HG02981 (cell line): ENCODE data around the gene KIF22.
"Not testable (repeated sequence)": the region's sequence is repeated elsewhere in the genome, so short reads cannot be mapped to it uniquely, and the experiment has no call there.

Source experiments
- ATAC-seq: cut with Tn5 transposase; IDR thresholded peaks from one replicate; pipeline ENCODE4 v1.9.1; 2021; ENCODE audit warnings: mild to moderate bottlenecking, moderate library complexity; ENCODE audit not compliant: unreplicated experiment

Gene KIF22

DNA sequence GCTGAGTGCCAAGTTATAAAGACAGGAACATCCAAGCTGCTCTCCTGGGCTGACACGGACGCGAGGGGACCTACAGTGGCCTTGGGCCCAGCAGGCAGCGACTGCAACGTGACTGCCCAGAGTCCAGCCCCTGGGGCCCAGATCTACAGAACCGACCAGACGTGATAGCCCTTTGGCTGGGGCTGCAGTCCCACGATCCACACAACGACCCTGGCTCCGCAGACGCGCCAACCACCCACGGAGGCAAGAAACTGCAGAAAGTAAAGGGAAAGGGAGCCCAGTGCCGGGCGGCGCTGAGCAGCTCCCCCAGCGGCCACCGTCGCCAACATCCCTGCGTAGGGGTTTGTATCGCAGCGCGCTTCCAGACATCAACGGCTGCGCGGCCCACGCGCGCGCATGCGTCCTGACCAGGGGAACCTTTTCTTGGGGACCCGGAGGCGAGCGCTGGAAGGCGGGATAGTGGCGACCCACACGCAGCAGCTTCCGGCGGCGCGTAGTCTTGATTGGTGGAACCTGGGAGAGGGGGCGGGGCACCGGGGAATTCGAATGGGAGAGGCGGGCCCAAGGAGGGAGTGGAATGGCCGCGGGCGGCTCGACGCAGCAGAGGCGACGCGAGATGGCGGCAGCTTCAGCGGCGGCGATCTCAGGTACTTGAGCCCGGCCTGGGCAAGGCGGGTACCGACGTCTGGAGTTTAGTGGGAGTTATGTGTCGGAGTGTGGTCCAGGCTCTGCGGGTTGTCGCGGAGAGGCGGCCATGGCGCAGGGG, at the start of gene KIF22:
Gene KIF22 (plus strand): TSS at position 569 of the 766 bp plus-strand sequence. CDS start 9 bp downstream, at position 578.
- peak; percentile 92 for ATAC-seq

DNA sequence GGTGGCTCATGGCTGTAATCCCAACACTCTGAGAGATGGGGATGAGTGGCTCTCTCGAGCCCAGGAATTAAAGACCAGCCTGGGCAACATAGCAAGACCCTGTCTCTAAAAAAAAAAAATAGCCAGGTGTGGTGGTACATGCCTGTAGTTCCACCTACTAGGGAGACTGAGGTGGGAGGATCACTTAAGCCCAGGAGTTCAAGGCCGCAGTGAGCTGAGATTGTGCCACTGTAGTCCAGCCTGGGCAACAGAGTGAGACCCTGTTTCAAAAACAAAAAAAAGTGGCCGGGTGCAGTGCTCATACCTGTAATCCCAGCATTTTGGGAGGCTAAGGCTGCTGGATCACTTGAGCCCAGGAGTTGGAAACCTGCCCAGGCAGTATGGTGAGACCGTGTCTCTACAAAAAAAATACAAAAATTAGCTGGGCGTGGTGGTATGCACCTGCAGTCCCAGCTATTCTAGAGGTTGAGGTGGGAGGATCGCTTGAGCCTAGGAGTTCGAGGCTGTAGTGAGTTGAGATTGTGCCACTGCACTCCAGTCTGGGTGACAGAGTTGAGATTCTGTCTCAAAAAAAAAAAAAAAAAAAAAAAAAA, 47.8 kb upstream of the KIF22 start:
- no peak for ATAC-seq

DNA sequence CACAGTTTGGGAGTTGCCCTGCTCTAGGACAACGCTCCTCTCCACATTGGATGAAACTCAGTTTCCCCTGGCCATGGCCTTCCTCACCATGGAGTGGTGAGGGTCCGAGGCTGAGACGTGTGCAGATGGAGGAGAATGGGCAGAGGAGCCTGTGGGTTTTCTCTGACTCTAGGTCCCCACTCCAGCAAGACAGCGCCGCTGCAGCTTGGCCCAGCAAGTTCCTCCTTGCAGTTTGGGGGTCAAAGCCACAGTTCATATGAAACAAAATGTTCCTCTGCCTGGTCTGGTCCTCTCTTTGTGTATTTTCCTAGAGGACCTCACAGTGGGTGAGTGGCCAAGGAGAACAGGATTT, 47.1 kb upstream of the KIF22 start:
- ATAC-seq, result no peak

DNA sequence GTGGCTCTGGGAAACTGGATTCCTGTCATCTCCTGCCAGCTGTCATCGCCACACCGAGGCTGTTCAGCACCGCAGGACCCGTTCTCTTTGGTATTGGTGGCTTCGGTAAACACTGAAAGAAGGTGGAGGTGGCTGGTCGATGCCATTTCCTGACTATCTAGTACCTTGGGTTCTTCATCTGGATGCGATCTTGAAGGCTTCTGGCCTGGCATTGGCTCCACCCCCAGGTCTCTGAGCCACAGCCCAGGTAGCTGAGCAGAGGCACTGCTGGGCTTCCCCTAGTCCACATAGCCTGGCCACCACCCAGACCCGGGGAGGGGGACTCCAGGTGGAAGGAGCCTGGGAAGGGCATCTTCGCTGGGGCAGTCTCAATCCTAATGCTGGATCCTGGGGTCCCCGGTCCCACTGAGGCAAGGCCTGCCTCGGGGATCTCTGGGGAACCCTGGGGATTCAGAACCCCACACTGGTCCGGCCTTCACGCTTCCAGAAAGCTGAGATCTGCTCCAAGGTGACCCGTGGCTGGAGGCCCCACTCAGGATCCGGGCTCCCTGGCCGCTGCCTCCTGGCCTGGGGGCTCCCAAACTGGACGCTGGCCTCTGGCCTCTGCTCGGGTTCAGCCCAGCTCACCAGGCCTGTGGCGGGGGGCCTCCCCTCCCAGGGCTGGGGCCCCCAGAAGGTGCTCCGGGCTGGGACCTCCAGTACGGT, 46.6 kb upstream of the KIF22 start:
- no peak for ATAC-seq

DNA sequence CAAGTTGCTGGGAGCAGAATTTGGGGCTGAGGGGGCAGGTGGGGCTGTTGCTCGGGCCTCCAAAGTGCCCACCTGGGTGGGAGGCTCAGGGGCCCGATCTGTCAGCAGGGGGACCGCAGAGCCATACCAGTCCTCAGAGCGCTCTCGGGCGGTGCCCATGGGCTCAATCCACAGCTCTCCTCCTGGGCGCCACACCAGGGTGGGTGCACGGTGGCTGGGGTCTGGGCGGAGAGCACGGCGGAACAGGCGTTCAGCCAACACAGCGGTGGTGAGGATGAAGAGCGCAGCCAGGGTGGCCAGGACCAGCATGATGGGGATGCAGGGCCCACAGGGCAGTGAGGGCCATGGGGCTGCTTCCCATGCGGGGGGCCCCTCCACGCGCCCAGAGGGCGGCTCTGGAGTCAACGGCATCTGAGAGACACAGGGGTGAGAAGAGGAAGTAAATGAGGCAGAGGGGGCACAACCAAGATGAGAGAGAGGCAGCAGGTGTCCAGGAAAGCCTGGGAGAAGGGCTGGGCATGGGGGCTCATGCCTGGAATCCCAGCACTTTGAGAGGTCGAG, 45.9 kb upstream of the KIF22 start:
- no peak for ATAC-seq

DNA sequence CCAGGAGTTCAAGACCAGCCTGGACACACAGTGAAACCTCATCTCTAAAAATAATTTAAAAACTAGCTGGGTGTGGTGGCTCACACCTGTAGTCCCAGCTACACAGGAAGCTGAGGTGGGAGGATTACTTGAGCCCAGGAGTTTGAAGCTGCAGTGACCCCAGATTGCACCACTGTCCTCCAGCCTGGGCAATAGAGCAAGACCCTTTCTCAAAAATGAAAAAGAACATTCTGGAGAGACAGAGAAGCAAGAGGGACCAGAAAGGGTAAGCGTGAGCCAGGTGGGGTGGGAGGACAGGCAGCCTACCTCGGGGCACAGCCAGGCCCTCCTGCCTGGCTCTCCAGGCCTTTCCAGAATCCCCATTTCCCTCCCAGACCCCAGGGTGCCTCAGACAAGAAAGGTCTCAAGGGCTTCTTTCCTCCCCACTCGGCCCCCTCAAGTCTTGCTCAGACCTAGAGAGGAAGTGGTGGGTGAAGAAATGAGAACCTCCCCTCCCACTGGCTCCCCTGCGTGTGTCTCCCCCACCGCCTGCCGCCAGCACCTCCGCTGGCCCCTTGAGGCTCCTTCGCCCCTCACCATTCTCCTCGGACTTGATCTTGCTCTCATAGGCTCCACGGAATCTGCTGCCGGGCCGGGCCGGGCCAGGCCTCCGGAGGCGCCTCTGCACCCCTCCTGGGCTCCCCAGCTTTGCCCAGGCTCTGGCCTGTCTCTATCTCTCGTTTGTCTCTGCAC, 45.3 kb upstream of the KIF22 start:
- ATAC-seq, result peak; percentile 37

DNA sequence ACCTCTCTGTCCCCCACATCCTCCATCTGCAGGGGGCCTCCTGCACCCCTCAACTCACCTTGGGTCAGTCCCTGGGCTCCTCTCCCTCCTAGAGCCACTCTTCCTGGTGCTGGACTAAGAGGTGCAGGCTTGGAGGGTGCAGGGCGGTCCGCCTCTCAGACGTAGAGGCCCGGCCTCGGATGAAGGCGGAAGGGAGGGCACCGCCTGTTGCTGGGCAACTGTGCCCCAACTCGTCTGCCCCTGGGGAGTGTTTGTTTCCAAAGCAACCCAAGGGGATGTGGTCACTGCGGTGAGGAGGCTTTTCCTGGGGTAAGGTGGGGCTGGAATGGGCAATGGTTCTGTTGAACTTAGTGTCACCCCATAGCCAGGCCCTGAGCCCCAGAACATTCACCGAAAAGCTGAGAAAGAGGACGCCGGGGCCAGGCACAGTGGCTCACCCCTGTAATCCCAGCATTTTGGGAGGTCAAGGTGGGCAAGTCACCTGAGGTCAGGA, 44.7 kb upstream of the KIF22 start, which contains the start of gene C16orf54:
Gene C16orf54 (minus strand): TSS at position 138 of the 493 bp plus-strand sequence. CDS start 1,039 bp downstream, outside the sequence.
- ATAC-seq, result peak; percentile 72

DNA sequence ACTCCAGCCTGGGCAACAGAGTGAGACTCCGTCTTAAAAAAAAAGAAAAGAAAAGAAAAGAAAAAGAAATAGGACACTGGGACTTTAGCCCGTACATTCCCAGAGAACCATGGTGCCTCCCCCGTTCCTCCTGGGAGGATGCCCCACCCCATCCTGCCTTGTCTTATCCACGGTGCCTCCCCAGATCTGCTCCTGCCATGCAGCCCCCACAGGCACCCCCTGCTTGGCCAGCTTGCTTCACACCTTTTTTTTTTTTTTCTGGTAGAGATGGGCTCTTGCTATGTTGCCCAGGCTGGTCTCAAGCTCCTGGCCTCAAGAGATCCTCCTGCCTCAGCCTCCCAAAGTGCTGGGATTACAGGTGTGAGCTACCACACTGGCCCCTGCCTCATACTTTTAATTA, 44.0 kb upstream of the KIF22 start:
- ATAC-seq, result not testable (repeated sequence)

DNA sequence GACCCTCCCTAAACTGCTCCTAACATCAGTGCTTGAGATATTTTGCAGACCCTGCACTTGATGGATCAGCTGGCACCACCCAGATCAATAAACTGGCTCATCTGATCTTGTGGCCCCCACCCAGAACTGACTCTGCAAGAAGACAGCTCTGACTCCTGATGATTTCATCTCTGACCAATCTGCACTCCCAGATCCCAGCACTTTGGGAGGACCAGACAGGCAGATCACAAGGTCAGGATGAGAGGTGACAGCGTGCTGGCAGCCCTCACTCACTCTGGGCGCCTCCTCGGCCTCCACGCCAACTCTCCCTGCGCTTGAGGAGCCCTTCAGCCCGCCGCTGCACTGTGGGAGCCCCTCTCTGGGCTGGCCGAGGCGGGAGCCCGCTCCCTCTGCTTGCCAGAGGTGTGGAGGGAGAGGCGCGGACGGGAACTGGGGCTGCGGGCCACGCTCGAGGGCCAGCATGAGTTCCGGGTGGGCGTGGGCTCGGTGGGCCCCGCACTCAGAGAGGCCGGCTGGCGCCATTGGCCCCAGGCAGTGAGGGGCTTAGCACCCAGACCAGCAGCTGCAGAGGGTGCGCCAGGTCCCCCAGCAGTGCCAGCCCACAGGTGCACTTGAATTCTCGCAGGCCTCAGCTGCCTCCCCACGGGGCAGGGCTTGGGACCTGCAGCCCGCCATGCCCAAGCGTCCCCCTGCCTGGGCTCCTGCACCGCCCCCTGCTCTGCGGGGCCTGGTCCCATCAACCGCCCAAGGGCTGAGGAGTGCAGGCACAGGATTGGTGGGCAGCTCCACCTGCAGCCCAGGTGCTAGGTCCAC, 42.4 kb upstream of the KIF22 start:
- no peak for ATAC-seq

DNA sequence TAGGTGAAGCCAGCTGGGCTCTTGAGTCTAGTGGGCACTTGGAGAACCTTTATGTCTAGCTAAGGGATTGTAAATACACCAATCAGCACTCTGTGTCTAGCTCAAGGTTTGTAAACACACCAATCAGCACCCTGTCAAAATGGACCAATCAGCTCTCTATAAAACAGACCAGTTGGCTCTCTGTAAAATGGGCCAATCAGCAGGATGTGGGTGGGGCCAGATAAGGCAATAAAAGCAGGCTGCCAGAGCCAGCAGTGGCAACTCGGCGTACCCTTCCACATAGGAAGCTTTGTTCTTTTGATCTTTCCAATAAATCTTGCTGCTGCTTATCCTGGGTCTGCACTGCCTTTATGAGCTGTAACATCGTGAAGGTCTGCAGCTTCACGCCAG, 41.8 kb upstream of the KIF22 start:
- ATAC-seq, result not testable (repeated sequence)

DNA sequence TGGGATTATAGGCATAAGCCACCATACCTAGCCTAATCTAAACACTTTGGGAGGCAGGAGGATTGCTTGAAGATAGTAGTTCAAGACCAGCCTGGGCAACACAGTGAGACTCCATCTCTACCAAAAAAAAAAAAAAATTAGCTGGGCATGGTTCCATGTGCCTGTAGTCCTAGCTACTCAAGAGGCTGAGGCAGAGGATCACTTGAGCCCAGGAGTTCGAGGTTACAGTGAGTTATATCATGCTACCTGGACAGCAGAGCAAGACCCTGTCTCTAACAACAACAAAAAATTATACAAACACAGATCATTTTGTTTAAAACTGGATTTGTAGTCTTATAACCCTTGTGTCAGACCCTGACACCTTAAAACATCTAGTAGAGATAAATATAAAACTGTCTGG, 37.0 kb upstream of the KIF22 start:
- ATAC-seq, result no peak

DNA sequence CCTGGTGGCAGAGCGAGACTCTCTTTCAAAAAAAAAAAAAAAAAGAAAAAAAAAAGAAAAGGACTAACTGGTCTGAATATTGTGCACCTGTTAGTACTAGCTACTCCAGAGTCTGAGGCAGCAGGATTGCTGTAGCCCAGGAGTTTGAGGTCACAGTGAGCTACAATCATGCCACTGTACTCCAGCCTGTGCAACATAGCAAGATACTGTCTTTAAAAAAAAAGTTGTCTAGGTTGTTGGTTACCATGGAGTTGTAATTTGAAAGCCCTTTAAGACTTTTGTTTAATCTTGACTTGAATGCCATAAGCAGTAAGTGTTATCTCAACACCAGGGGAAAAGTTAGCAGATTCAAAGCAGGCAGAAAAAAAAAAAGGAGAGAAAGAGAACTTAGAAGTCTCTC, 33.9 kb upstream of the KIF22 start:
- no peak for ATAC-seq

DNA sequence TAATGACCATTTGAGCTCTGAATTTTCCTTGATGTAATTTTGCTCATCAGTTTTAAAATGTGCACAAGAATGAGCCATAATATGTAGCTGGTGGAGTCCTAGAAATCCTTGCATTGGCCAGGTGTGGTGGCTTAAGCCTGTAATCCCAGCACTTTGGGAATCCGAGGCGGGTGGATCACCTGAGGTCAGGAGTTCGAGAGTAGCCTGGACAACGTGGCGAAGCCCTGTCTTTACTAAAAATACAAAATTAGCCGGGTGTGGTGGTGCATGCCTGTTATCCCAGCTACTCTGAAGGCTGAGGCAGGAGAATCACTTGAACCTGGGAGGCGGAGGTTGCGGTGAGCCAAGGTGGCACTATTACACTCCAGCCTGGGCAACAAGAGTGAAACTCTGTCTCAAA, 33.5 kb upstream of the KIF22 start:
- ATAC-seq, result not testable (repeated sequence)

DNA sequence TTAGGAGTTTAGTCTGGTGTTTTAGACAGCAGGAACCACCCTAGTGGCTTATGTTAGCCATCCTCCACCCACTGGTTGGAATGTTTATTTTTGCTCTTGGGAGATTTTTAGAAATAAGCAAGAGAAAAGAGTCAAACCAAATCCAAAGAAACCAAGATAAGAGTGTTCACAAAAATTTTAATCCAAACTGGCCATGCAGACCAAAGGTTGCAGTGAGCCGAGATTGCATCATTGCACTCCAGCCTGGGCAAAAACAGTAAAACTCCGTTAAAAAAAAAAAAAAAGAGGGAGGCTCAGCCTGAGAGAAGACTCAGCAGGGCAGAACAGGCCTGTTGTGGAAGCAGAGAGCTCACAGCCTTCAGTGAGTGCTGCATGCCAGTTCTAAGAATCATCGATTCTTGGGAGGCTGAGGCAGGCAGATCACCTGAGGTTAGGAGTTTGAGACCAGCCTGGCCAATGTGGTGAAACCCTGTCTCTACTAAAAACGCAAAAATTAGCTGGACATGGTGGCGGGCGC, 32.5 kb upstream of the KIF22 start:
- ATAC-seq, result no peak

DNA sequence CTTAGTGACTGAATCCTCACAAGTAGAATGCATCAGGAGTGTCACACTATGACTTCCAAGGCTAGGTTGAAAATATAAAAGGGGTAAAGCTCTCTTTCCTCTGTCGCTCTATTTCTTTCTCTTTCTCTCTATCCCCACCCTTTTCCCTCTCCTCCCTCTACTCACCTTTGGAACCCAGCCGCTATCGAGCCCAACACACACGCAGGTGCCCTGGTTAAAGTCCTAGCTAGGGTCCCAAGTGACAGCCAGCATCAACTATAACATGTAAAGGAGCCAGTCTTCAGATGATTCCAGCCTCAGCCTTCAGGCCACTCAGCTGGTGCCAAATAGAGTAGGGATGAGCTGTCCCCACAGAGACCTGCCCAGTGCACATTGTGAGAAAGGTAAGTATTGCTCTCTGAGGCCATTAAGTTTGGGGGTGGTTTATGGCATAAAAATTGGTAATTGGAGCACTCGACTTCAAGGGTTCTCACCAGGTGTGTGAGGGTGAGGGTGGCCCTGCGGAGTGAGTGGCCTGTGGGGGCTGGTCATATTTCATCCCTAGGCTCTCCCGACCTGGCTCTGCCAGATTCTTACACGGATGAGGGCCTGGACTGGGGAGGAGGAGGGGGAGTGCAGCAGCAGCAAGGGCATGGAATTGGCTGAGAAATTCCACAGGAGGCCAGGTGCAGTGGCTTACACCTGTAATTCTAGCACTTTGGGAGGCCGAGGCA, 29.8 kb upstream of the KIF22 start:
- ATAC-seq, result no peak

DNA sequence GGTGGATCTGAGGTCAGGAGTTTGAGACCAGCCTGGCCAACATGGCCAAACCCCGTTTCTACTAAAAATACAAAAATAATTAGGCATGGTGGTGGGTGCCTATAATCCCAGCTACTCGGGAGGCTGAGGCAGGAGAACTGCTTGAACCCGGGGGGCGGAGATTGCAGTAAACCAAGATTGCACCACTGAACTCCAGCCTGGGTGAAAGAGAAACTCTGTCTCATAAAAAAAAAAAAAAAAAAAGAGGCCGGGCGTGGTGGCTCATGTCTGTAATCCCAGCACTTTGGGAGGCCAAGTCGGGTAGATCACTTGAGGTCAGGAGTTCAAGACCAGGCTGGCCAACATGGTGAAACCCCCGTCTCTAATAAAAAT, 29.3 kb upstream of the KIF22 start:
- ATAC-seq, result not testable (repeated sequence)

DNA sequence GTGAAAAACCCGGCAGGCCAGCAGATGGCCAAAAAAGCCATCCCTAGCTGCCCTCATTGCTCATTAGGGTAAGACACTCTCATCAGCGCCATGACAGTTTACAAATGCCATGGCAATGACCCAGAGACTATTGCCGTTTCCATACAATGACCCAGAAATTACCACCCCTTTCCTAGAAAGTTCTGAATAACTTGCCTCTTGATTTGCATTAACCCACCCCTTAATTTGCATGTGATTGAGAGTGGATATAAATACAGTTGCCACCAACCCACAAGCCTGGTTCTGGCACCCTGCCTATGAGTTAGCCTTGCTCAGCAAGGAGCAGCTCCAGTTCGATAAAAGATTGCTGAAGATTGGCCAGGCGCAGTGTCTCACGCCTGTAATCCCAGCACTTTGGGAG, 28.7 kb upstream of the KIF22 start:
- no peak for ATAC-seq

DNA sequence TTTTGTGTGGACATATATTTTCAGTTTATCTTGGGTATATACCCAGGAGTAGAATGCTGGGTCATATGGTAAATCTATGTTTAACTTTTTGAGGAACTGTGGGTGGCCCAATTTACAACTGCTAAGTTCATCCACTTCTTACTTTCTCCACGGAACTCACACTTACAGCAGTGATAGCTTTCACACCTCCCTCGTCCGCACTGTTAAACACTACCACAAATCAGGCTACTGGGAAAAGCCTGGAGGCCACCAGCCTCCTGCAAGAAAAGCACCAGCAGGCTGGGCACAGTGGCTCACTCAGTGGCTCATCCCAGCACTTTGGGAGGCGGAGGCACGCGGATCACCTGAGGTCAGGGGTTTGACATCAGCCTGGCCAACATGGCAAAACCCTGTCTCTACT, 27.2 kb upstream of the KIF22 start:
- ATAC-seq, result no peak
